Activated CD4-positive, alpha-beta T cell treated with anti-CD3 and anti-CD28 coated beads, Interleukin-2, amount 10 ng/mL, durations not matched to agents 7 days and 5 days (primary cell): ENCODE results near the gene TMEM129. TPM values are rescaled to one million over a fixed set of nuclear protein-coding genes. Genes with fewer than 3 reads are reported as not detected.
A peak's percentile ranks its signal among the peaks of the same experiment; 100 is the strongest.

ENCODE experiments used
- CTCF ChIA-PET: fragments of 350-600 bp; sonication (Branson Sonifier 250); formaldehyde crosslinking; loops from one replicate; lab custom pipeline; 2021; ENCODE audit warnings: antibody characterized with exemption; lab: Charles Lee
- POLR2A ChIA-PET: fragments of 350-600 bp; sonication (Branson Sonifier 250); formaldehyde crosslinking; loops from one replicate; lab custom pipeline; 2021; ENCODE audit warnings: antibody characterized with exemption; lab: Charles Lee
- DNase-seq: peaks from one replicate; pipeline ENCODE4 v3.0.0-alpha.2; 2020
- H3K27ac Mint-ChIP-seq: one replicate; pipeline ENCODE4 v1.8.0; 2021; ENCODE audit warnings: mild to moderate bottlenecking, moderate library complexity, mixed read lengths
- H3K27me3 Mint-ChIP-seq: one replicate; pipeline ENCODE4 v1.8.0; 2021; ENCODE audit warnings: mixed read lengths
- H3K36me3 Mint-ChIP-seq: one replicate; pipeline ENCODE4 v1.8.0; 2021; ENCODE audit warnings: low read depth, mixed read lengths
- H3K4me1 Mint-ChIP-seq: one replicate; pipeline ENCODE4 v1.8.0; 2021; ENCODE audit warnings: mixed read lengths
- H3K4me3 Mint-ChIP-seq: one replicate; pipeline ENCODE4 v1.8.0; 2021; ENCODE audit warnings: mild to moderate bottlenecking, moderate library complexity, mixed read lengths
- H3K9me3 Mint-ChIP-seq: one replicate; pipeline ENCODE4 v1.8.0; 2021; ENCODE audit warnings: mixed read lengths
- total RNA-seq, 2 experiments: library from RNA; stranded (reverse); gene quantifications; one replicate each; pipeline ENCODE4 v1.2.3, GENCODE V29; 2021

Gene TMEM129, protein sequence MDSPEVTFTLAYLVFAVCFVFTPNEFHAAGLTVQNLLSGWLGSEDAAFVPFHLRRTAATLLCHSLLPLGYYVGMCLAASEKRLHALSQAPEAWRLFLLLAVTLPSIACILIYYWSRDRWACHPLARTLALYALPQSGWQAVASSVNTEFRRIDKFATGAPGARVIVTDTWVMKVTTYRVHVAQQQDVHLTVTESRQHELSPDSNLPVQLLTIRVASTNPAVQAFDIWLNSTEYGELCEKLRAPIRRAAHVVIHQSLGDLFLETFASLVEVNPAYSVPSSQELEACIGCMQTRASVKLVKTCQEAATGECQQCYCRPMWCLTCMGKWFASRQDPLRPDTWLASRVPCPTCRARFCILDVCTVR
- total RNA-seq = 10 to 100 TPM; 20.9 to 22.3 TPM

DNA sequence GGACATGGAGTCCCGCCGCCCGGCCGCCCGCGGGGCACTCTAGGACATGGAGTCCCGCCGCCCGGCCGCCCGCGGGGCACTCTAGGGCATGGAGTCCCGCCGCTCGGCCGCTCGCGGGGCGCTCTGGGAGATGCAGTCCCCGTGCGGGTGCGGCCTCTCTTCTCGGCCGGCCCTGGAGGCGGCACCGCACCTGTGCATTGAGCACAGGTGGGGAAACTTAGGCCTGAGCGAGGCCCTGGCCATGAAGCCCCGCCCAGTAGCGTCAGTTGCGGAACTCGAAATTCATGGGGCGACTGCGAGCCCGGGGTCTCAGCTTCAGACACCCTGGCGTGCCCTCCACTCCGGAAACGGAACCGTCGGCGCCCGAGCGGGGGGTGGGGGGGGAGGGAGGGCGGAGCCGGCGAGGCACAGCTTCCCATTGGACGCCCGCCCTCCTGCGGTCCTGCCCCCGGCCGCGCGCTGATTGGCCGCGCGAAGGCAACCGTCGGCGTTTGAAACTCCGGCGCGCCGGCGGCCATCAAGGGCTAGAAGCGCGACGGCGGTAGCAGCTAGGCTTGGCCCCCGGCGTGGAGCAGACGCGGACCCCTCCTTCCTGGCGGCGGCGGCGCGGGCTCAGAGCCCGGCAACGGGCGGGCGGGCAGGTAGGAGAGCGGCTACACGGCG, at the start of gene TMEM129, which contains the start of gene TACC3:
Gene TMEM129, minus strand, starts transcription at position 321 of the 663 bp plus-strand sequence. CDS start 486 bp downstream, outside the sequence.
Gene TACC3, plus strand, starts transcription at position 519 of the 663 bp plus-strand sequence. CDS start 1,901 bp downstream, outside the sequence.
- Mint-ChIP-seq H3K4me1 (peaks cover 56% of the 10 kb centered on the region), H3K36me3 (peaks cover 41% of the 10 kb centered on the region), H3K9me3 (no peaks in the 10 kb centered on the region), H3K4me3 (peak within 1 kb of the TSS; percentile 97), H3K27ac (peak within 1 kb of the TSS; percentile 98), H3K27me3 (no peaks in the 10 kb centered on the region)
- ChIA-PET CTCF (interaction anchor here (0.6 to 2.3 kb wide), 6 partner anchors 9 to 236 kb away, joined by 3 to 8 read pairs (median 5); partner anchors contain the start of gene SLBP), POLR2A (interaction anchor here (0.9 kb wide), 2 partner anchors 9 to 135 kb away, joined by 3 to 7 read pairs; partner anchors contain the start of genes LETM1 and SLBP)
- peak; percentile 95 for DNase-seq

GRCh38 chr4:1770791-1771231, 49.7 kb upstream of the TMEM129 start:
- Mint-ChIP-seq H3K36me3 (no peaks in the 10 kb centered on the region), H3K9me3 (no peaks in the 10 kb centered on the region), H3K4me3 (no peak overlapping the region), H3K4me1 (peaks cover 2% of the 10 kb centered on the region), H3K27me3 (peaks cover 8% of the 10 kb centered on the region), H3K27ac (no peak overlapping the region)
- CTCF ChIA-PET = no interaction called here
- POLR2A ChIA-PET = no interaction called here
- DNase-seq = no peak

DNA sequence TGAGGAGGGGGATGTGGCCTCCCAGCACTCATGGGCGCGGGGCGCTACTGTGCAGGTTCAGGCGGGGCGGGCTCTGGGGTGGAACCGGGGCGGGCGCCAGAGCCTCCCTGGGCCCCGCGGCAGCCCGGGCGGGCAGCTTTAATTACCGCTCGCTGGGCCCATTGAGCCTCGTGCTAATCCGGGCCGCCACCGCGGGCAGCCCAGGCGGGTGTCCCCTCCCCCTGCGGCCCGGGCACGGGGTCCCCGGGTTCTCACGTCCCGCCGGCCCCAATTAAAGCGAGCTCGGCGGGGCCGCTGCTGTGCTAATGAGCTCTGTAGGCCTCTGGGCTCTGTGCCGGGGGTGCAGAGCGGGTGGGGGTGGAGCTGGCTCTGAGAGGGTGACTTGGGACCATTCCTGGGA, 49.1 kb upstream of the TMEM129 start:
- Mint-ChIP-seq H3K9me3 (no peaks in the 10 kb centered on the region), H3K27me3 (peaks cover 12% of the 10 kb centered on the region), H3K36me3 (no peaks in the 10 kb centered on the region), H3K4me1 (peaks cover 2% of the 10 kb centered on the region), H3K27ac (no peak overlapping the region), H3K4me3 (no peak overlapping the region)
- ChIA-PET CTCF (interaction anchor here (0.8 kb wide), 1 partner anchor 18 kb away, joined by 4 read pairs; no protein-coding TSS in a partner anchor), POLR2A (no interaction called here)
- DNase-seq = no peak

GRCh38 chr4:1769692-1770091, 48.6 kb upstream of the TMEM129 start:
- POLR2A ChIA-PET = no interaction called here

GRCh38 chr4:1768367-1769034, 47.4 kb upstream of the TMEM129 start:
- Mint-ChIP-seq H3K4me3 (no peak overlapping the region), H3K27me3 (peaks cover 18% of the 10 kb centered on the region), H3K9me3 (no peaks in the 10 kb centered on the region), H3K36me3 (no peaks in the 10 kb centered on the region), H3K27ac (no peak overlapping the region), H3K4me1 (peaks cover 2% of the 10 kb centered on the region)
- no peak for DNase-seq
- CTCF ChIA-PET = interaction anchor here (0.8 to 1.4 kb wide), 3 partner anchors 10 to 23 kb away, joined by 3 to 5 read pairs (median 3); no protein-coding TSS in a partner anchor
- POLR2A ChIA-PET = no interaction called here

More at GRCh38 chr4:1769692-1770091, 48.6 kb upstream of the TMEM129 start:
- Mint-ChIP-seq H3K4me3 (no peak overlapping the region), H3K4me1 (peaks cover 2% of the 10 kb centered on the region), H3K36me3 (no peaks in the 10 kb centered on the region), H3K9me3 (no peaks in the 10 kb centered on the region), H3K27me3 (peaks cover 12% of the 10 kb centered on the region), H3K27ac (no peak overlapping the region)
- CTCF ChIA-PET = interaction anchor here (0.8 to 1.3 kb wide), 2 partner anchors 9 to 18 kb away, joined by 3 to 4 read pairs; no protein-coding TSS in a partner anchor
- no peak for DNase-seq

GRCh38 chr4:1767770-1768366, 46.7 kb upstream of the TMEM129 start:
- no peak for DNase-seq

DNA sequence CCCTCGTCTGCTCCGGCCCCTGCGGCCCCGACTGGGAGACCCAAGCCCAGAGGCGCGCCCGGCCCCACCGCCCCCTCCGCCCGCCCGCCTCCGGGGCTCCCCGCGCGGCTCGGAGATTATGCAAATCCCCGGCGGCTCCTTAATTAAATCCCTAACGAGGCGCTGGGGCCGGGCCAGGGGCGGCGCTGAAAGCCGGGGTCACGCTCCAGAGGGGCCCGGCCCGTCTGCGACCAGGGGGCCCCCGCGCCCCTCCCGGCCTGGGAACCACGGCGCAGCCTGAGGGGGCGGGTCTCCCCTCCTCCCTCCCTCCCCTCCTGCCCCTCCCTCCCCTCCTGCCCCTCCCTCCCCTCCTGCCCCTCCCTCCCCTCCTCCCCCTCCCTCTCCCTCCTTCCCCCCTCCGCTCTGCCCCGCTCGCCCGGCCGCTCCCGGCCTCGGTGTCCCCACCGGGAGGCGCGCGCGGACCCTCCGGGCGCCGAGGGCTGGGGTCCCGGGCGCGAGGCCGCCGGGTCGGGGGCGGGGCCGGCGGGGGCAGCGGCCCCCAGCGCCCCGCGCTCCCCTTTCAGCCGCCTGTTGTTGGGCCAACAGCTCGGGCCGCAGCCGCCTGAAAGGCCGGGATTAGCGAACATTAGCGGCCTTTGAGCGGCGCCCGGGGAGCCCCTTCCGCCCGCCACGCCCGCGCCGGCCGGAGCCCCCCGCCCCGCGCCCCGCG, 46.1 kb upstream of the TMEM129 start:
- Mint-ChIP-seq H3K9me3 (no peaks in the 10 kb centered on the region), H3K36me3 (no peaks in the 10 kb centered on the region), H3K27ac (no peak overlapping the region), H3K4me1 (peaks cover 2% of the 10 kb centered on the region), H3K4me3 (no peak overlapping the region), H3K27me3 (peaks cover 21% of the 10 kb centered on the region)
- POLR2A ChIA-PET = no interaction called here
- DNase-seq = no peak
- CTCF ChIA-PET = interaction anchor here (1.4 kb wide), 1 partner anchor 22 kb away, joined by 5 read pairs; no protein-coding TSS in a partner anchor

More at GRCh38 chr4:1767770-1768366, 46.7 kb upstream of the TMEM129 start:
- CTCF ChIA-PET = interaction anchor here (0.8 to 1.4 kb wide), 2 partner anchors 10 to 23 kb away, joined by 3 to 5 read pairs; no protein-coding TSS in a partner anchor
- no peaks in the 10 kb centered on the region for H3K36me3 Mint-ChIP-seq
- H3K4me1 Mint-ChIP-seq = peaks cover 2% of the 10 kb centered on the region
- POLR2A ChIA-PET = no interaction called here
- no peak overlapping the region for H3K4me3 Mint-ChIP-seq
- no peak overlapping the region for H3K27ac Mint-ChIP-seq
- no peaks in the 10 kb centered on the region for H3K9me3 Mint-ChIP-seq
- H3K27me3 Mint-ChIP-seq = peaks cover 18% of the 10 kb centered on the region

DNA sequence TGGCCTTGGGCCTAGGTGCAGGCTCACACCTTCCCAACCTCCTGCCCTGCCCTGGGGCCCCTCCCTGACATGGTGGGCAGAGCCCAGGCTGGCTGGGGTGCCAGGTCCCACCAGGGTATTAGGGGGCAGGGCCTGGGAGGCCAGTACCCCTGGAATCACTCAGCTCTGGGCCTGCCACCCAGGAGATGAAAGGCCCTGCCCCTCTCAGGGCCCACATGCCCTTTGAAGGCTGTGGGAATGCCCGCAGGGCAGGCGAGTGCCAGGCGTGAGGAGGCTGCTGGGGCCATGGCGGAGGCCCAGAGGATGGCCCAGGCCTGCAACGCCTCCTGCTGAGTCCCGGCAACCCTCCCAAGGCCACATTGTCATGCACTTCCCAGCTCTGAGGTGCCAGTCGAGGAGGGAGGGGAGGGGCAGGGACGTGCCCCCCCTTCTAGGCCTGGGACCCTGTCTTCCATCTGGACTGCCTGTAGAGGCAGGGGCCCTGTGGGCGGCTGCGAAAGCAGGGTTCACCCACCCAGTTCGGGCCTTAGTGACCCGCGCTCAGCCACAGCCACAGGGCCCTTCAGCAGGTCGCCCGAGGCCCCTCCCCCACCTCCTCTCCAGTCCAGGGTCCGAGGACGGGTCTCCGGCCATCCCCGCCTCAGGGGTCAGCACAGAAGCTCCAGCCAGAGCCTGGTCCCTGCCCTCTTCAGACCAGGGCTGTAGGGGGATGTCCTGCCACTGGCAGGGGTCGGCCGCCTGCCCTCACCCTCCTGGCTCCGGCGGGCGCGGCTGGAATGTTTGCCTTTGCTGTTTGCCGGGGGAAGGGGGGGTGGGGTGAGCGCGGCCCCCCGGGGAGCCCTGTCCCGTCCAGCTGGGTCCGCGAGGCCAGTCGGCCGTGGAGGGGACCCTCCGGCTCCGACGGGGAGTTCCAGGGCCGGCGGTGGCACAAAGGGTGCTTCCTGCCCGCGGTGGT, 45.3 kb upstream of the TMEM129 start:
- ChIA-PET POLR2A (no interaction called here), CTCF (no interaction called here)
- Mint-ChIP-seq H3K9me3 (no peaks in the 10 kb centered on the region), H3K4me1 (no peaks in the 10 kb centered on the region), H3K27me3 (peaks cover 24% of the 10 kb centered on the region), H3K27ac (no peak overlapping the region), H3K36me3 (no peaks in the 10 kb centered on the region), H3K4me3 (no peak overlapping the region)
- no peak for DNase-seq

DNA sequence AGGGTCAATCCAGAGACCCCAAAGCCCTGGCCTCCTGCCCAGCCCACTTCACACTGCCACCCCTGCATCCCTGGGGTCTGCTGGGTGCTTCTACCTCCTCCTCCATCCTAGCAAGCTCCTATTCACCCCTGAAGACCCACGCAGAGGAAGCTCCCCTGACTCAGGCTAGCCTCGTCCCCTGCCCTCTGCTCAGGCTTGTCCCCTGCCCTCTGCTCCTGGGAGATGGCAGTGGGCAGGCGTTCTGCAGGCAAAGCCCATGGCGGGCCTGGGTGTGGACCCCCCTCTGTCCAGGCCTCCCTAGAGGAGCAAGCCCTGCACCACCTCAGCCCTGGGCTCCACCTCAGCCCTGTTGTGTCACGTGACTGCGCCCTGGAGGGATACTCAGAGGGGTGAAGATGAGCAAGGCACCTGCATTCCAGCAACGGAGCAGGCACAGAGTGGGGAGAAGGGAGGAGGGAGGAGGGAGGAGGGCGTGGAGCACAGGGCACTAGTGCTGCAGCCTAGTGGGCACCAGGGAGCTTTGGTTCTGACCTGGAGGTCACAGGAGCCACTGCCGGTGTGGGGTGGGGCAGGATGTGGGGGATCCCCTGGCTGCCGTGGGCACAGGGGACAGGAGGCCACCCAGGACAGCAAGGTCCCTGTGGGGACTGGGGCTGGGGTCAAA, 44.4 kb upstream of the TMEM129 start:
- Mint-ChIP-seq H3K9me3 (no peaks in the 10 kb centered on the region), H3K36me3 (no peaks in the 10 kb centered on the region), H3K4me1 (no peaks in the 10 kb centered on the region), H3K4me3 (no peak overlapping the region), H3K27me3 (peaks cover 24% of the 10 kb centered on the region), H3K27ac (no peak overlapping the region)
- POLR2A ChIA-PET = no interaction called here
- CTCF ChIA-PET = no interaction called here
- DNase-seq = no peak

DNA sequence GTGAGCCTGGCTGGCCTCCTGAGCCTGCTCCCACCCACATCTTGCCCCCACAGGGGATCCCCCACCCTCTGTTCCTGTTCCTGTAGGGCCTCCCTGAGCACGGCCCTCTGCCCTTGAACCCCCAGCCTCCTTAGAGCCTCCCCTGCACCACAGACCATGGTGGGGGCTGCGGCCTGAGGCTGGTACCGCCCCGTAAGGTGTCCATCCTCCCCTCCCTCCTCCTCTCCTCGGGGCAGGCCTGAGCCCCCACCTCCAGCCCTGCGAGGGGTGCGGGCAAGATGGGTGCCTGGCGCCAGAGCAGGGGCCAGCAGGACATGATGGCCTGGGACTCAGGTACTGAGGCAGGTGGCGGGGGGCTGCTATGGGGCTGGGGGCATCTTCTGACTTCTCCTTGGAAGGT, 43.5 kb upstream of the TMEM129 start:
- ChIA-PET POLR2A (no interaction called here), CTCF (interaction anchor here (1.2 to 1.5 kb wide), 2 partner anchors 9 to 21 kb away, joined by 4 read pairs; no protein-coding TSS in a partner anchor)
- Mint-ChIP-seq H3K9me3 (no peaks in the 10 kb centered on the region), H3K27ac (no peak overlapping the region), H3K36me3 (no peaks in the 10 kb centered on the region), H3K27me3 (peaks cover 24% of the 10 kb centered on the region), H3K4me1 (no peaks in the 10 kb centered on the region), H3K4me3 (no peak overlapping the region)
- DNase-seq = no peak
